Hair follicular keratinocyte (primary cell): ENCODE data around the gene HLA-DQB2. TPM values are rescaled to one million over a fixed set of nuclear protein-coding genes. Genes with fewer than 3 reads are reported as not detected.

Source experiments
- total RNA-seq: library from RNA; depleted of rRNA; stranded (reverse); fragments of >200 nt; gene quantifications from 2 replicates; pipeline ENCODE4 v1.2.3, GENCODE V29; 2015

HLA-DQB2 gene
- 1.4 and 1.7 TPM in 2 replicates for total RNA-seq

DNA sequence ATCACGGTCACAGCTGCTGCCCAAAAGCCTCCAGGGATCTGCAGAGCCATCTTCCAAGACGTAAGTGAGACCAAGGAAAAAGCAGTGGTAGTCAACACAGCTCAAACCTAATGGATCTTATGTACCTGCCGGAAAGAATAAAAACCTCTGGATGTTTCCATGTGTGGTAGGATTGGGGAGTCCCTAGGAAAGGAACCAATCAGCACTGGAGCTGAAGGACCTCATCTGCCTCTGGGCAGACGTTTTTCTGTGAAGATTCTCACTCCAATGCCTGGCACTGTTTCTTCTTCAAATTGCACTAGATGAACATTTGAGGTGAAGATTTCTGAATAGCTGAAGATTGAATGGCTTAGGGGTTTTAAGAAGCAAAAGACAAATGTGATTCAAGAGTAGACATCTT, at the start of gene HLA-DQB2:
Gene HLA-DQB2, minus strand, starts transcription at position 112 of the 400 bp plus-strand sequence. Its CDS starts 62 bp downstream, at position 50.

DNA sequence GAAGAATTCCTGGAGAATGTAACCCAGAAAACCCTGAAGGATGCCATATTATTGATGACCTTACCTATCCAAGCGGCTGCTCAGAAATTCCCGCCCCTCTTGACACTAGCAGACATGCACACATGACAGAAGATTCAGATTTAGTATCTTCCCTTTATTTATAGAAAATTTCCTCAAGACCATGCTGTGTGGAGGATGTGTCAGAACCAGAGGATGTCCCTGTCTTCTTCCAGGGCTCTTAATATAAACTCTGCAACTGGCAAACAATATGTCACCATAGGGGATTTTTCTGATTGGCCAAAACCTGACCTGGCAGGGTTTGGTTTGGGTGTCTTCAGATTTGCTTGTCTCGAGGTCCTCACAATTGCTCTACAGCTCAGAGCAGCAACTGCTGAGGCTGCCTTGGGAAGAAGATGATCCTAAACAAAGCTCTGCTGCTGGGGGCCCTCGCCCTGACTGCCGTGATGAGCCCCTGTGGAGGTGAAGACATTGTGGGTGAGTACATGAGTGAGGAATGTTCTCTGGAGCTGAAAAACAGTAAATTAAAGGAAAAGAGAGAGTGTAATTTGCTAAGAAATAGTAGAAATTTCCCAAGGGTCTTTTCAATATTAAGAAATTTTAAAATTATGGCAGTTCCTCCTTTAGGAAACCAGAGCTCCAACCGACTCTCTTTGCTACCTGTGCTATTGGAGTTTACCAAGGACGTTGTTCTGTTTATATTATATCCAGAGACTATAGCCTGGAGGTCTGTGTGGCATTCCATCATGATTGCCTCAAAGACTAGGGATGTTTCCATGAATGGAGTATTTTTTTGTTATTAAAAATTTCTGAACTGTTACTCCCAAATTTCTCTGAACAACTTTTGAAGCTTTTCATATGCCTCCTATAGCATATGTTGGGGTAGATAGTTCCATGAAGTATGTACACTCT, 22.0 kb downstream of the HLA-DQB2 start, which contains the start of gene HLA-DQA2:
Gene HLA-DQA2, plus strand, starts transcription at position 361 of the 930 bp plus-strand sequence. Its CDS starts 53 bp downstream, at position 414.

Other genes starting within 250 kb of the HLA-DQB2 start
- gene HLA-DRB5, start 233.2 kb downstream of the HLA-DQB2 start, total RNA-seq = not detected in 2 replicates
- gene HLA-DRB1, start 173.7 kb downstream of the HLA-DQB2 start, total RNA-seq = not detected in 2 replicates
- gene HLA-DQA1, start 126.1 kb downstream of the HLA-DQB2 start, total RNA-seq = not detected in 2 replicates
- 9.0 and 17.6 TPM in 2 replicates for gene HLA-DQB1, start 96.9 kb downstream of the HLA-DQB2 start, total RNA-seq
- gene HLA-DQA2, start 22.1 kb downstream of the HLA-DQB2 start, total RNA-seq = not detected in 2 replicates
- 1.7 and 6.3 TPM in 2 replicates for gene HLA-DOB, start 53.5 kb upstream of the HLA-DQB2 start, total RNA-seq
- 14.2 and 14.6 TPM in 2 replicates for gene TAP2, start 75.2 kb upstream of the HLA-DQB2 start, total RNA-seq
- 43.5 and 59.5 TPM in 2 replicates for gene PSMB8, start 80.5 kb upstream of the HLA-DQB2 start, total RNA-seq
- gene TAP1, start 90.2 kb upstream of the HLA-DQB2 start, total RNA-seq = 52.2 and 54.3 TPM in 2 replicates
- gene PSMB9, start 90.7 kb upstream of the HLA-DQB2 start, total RNA-seq = 26.6 and 31.1 TPM in 2 replicates
- not detected in 2 replicates for gene HLA-DMB, start 177.5 kb upstream of the HLA-DQB2 start, total RNA-seq
- 1.4 and 3.7 TPM in 2 replicates for gene HLA-DMA, start 189.6 kb upstream of the HLA-DQB2 start, total RNA-seq
- 108 and 128 TPM in 2 replicates for gene BRD2, start 205.1 kb upstream of the HLA-DQB2 start, total RNA-seq
- under 0.01 and 0.11 TPM in 2 replicates for gene HLA-DOA, start 246.1 kb upstream of the HLA-DQB2 start, total RNA-seq